T1000 (cell line): ENCODE results near the gene TRIM3.
"Not testable (repeated sequence)": the region's sequence is repeated elsewhere in the genome, so short reads cannot be mapped to it uniquely, and the experiment has no call there.

ENCODE experiments used
- DNase-seq: peaks from one replicate; lab custom pipeline; 2025; ENCODE audit warnings: mixed read lengths; lab: John Stamatoyannopoulos, UW

Gene TRIM3

DNA sequence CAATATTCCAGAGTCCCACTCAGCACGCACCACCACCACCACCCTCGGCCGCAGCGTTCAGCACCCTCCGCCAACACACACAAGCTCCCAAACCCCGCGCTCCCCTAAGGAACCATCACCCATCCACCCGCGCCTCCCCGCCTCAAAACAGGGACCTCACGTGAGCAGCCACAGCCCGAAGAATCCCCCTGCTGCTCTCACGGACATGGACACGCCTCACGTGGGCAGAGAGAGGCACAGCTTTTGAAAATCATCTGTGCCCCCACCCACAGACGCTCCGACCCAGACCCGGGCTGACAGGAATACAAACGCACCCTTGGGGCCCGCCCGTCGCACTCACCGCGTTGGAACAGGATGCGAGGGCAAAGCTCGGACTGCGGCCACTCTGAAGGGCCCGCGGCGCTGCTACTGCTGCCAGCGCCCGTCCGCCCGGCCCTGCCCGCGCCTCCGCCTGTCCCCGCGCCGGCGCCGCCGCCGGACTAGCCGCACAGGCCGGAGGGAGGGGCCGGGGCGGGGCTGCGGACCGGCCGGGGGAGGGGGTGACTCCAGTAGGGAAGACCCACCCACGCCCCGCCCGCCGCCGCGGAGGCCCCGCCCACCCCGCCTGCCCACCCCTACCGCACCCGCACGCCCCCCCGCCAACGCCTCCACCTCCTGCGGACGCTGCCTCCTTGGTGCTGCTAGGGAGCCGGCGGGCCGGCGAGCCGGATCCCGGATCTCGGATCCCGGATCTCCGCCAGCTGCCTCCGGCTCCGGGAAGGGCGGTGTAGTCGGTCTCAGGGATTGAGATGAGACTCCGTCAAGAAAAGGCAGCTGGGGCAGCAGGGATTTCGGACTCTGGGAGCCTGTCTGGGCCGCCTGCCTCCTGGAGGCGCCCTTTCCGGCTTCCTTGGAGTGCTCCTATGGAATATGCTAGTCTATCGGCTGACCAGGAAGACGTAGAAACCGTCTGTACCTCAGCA, at the start of gene TRIM3:
TSS of gene TRIM3 (minus strand) at position 491 of the 962 bp plus-strand sequence. CDS start 8,246 bp downstream, outside the sequence.
- peak; percentile 78 for DNase-seq

DNA sequence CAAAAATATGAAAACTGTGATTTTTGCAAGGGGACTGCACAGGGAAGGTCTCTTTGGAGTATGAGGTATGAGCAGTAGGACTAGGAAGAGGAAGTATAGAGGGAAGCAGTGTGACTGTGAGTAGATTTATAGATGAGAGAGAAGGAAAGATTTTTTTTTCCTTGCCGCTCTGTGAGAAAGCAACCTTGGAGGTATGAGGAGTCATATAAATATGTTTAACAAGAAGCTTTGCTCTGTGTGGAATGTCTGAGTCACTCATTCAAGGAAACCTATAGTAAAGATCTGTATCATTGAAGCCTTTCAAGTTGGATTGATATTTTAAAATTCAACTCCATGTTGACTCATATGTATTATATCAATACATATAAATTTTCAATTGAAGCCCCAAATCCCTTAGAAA, 49.5 kb upstream of the TRIM3 start:
- no peak for DNase-seq

DNA sequence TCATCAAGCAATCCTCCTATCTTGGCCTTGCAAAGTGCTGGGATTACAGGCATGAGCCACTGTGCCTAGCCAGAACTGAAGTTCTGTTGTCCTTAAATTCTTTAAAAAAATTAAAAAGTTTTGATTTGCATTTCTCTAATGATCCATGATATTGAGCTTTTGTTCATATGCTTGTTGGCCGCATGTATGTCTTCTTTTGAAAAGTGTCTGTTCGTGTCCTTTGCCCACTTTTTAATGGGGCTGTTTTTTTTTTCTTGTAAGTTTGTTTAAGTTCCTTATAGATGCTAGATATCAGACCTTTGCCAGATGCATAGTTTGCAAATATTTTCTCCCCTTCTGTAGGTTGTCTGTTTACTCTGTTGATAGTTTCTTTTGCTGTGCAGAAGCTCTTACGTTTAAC, 48.2 kb upstream of the TRIM3 start:
- DNase-seq = not testable (repeated sequence)

DNA sequence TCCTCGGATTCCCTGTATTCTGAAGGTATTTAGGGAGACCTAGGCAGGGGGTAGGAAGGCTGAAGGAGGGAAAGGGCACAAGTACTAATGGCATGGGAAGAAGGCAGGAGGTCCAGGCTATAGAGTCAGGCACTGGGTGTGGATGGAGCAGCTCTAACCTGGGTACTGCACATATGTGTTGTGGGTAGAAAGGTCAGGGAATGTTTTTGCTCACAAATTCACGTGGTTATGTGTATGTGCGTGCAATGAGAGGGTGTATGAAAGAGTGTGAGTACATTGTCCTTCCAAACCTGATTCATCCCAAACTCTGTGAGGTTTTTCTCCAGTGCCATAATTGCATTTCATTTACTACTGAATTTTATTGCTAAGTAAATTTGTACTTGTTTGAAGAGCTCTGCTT, 46.5 kb upstream of the TRIM3 start:
- no peak for DNase-seq

DNA sequence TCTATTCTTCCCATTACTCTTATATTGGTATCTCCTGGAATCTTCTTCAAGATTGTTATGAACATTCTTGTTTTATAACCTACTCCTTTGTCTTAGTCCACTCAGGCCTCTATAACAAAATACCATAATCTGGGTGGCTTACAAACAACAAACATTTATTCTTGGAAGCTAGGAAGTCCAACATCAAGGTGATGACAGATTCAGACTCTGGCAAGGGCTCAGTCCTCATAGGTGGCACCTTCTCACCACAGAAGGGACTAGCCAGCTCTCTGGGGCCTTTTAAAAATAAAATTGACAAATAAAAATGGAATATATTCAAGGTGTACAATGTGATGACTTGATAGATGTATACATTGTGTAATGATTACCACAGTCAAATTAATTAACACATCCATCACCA, 43.1 kb upstream of the TRIM3 start:
- no peak for DNase-seq

DNA sequence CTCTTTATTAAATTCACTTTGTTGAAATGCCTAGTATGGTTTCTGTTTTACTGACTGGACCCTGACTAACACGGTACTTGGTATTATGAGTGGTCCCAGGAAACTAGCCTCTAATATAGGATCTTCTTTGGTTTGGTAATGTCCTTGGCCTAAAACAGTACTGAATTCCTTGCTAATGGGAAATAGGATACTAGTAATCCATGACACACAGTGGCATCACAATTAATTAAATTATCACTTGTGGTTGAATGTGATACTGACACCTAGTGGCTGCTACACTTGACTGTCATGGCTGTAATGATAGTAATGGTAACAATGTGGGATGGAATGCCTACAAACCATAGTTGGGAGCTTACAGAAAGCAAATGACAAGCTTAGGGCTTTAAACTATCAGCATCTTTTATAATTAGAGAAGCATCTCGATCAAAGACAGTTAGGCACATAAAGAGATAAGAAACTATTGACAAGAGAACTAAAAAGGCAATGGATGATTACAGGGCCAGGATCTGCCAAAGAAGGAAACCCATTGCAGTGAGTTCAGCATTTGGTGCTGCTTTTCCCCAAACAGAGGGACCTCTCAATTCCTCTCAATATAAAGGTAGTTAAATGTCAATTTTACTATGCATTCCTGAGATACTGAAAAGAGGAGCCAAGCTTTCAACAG, 32.0 kb upstream of the TRIM3 start:
- DNase-seq = no peak

DNA sequence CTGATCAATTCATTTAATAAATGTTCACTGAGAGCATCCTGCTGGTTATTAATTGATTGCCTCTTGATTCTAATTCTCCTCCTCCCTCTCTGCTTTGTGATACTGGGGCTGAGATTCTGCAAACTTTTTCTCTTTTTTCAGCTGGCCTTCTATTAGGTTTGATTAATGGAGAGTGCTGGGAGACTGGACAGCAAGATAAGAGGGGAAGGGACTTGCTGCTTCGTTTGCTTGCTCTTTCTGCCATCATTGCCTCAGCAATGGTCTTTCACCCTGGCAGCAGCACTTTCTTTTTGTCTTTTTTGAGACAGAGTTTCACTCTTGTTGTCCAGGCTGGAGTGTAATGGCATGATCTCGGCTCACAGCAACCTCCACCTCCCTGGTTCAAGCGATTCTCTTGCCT, 30.4 kb upstream of the TRIM3 start:
- DNase-seq = no peak

DNA sequence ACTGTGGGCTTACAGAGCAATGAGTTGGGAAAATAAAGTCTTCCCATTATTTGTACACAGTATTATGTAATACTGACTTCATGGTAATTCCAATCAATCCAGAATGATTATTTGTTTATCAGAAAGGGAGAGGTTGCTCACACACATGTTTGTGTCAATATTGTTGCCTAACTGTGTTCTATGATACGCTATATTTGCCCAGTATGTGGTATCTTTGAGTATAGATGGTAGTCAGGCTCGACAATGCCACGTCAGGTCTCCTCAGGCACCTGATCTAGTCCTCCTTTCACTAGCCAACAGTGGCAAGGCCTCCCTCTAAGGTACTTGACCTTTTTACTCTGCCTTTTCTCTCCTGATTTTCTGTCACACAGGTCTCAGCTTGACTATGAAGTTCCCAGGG, 28.6 kb upstream of the TRIM3 start:
- no peak for DNase-seq

DNA sequence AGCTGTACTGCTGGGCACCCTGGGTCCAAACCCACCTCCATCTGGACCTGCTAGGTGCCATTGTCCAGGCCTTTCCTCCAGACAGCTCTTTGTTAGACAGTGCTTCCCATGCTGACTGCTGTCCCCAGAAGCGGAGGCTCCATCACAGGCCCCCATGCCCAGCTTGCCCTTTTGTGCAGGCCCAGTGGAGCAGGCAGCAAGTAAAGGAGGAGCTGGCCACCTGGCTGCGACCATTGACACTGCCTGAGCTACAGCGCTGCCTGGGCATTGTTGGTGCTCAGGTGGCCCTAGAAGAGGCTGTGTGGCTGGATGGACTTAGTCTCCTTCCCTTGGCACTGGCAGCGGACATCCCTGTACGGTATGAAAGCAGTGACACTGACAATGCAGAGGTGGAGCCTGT, 24.8 kb upstream of the TRIM3 start:
- DNase-seq = no peak

DNA sequence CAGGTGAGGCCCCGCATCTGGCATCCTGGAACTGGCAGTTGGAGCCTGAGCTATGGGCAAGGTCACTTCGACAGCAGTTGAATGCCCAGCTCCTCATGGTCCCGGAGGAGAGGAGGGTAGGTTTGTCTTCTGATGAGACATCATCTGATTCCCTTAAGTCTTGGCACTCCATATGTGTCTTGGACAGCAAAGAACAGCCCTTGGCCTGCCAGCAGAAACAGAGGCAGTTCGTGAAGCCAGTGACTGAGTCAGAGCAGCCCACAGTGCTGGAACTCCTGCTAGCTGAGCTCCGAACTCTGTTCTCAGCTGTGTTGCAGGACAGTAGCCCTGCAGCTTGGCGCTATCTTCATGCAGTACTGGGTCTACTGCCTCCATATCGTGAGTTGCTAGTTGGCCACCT, 24.4 kb upstream of the TRIM3 start:
- DNase-seq = no peak

DNA sequence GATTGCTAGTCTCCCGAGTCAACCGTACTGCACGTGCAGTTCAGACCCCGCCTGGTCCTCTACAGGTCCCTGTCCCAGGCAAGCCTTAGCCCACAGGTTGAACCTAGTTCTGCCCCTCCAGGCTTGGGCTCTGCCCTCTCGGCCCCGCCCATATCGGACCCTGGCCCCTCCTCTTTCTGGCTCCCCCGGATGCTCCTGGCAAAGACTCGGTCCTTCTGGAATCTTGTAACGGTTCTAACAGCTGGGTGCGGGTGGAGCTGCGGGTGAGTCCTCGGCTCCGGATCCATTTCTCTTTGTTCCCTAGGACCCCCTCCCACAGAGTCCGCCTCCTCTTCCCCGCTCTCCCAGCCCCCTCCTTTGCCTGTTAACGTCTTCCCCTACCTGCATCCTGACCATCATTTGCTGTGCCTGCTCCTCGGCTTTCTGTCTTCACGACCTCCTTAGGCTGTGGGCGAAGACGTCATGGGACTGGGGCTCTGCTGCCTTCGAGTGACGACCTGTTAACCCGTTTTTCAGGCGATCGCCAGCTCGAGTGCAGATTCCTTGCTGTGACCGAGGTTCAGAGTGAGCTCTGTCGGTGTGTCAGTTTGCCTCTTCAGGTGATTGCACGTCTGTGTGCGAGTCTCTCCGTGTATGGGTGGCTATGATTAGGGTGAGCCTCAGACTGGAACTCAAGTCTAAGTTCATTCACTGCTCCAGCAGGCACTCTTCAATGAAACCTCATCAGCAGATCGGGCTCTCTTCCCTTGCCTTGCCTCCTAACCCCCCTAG, 23.5 kb upstream of the TRIM3 start, which contains the start of gene DNHD1:
TSS of gene DNHD1 (plus strand) at position 212 of the 771 bp plus-strand sequence. CDS start 936 bp downstream, outside the sequence.
- no peak for DNase-seq

DNA sequence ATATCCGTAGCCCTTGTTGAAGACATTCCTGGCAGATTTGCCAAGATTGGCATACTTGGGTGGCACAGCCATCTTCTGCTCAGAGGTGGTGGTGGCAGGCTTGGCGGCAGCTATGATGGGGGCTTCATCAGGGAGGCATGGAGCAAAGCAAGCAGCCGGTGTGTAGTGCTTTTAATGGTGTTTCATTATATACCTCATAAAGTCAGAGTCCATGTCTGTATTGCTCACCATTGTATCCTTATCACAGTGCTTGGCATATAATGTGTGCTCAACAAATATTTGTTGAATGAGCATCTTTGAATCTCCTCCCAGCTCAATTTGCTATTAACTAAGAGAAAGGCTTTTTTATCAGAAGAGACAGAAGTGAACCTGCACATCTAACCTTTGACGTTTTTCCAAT, 15.6 kb upstream of the TRIM3 start:
- no peak for DNase-seq

DNA sequence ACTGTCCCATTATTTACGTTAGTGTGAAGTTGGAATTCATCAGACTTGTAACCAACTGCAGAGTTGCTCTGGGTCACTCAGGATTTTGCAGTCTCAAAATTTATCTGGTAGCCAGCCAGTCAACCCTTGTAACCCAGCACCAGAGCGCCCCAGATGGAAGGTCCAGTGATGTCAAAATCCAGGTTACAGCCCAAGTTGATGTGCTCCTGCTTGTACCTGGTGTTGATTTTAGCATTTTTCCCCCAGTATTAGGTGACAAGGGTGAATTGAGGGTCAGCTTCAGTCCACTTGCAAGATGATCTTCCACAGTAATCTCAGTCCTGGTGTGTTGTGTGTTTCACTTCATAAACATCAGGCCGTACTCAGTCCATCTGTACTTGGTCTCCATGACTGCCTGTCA, 15.1 kb upstream of the TRIM3 start:
- no peak for DNase-seq

DNA sequence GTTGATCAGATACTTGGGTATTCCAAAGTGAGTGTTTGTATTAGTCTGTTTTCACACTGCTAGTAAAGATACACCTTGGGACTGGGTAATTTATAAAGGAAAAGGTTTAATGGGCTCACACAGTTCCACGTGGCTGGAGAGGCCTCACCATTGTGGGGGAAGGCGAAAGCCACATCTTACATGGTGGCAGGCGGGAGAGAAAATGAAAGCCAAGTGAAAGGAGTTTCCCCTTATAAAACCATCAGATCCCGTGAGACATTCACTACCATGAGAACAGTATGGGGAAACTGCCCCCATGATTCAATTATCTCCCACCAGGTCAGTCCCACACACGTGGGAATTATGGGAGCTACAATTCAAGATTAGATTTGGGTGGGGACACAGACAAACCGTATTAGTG, 14.6 kb upstream of the TRIM3 start:
- DNase-seq = no peak

DNA sequence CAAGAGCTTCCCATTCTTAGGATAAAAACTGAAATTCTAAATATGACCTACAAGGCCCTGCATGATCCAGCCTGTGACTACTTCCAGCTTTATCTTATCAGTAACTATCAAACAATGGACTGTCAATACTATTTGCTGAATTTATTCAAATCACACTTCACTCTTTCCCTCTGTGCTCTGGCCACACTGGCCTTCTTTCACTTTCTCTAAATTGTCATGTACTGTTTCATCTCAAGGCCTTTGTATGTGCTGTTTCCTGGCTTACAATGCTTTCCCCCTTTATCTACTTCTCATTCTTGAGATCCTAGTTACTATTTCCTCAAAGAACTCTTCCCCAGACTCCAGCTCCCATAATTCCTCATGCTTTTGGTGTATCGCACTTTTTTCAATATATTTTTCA, 13.2 kb upstream of the TRIM3 start:
- no peak for DNase-seq

DNA sequence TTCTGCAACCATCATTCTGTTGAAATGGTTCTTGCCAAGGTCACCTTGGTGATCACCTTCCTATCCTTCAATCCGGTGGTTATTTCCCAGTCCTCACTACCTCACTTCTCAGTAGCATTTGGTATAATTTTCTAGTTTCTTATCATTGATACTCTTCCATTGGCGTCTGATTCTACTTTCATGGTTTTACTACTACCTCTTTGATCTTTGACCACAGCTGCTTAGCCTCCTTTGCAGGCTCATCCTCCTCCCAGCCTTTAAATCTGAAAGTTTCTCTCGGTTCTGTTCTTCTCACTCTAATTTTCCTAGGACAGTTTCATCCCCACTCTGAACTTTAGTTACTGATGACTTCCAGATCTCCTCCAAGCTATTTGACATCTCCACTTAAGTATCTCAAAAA, 12.5 kb upstream of the TRIM3 start:
- DNase-seq = no peak

DNA sequence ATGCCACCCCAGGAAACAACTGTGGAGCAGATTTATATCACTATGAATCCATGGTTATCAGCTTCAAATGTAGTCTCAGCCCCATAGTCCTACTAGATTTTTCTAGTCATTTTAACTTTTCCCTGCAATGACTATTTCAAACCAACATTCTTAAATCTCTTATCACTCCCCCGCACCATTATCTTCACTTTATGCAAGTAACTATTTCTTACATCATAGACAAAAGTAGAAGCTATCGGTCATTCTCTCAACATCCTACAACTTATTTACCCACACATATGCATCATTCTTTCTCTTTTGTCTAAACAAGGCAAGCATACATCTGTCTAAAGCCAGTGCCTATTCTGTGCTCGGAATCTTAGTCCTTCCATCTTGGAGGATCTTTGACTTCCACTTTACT, 11.9 kb upstream of the TRIM3 start:
- no peak for DNase-seq

DNA sequence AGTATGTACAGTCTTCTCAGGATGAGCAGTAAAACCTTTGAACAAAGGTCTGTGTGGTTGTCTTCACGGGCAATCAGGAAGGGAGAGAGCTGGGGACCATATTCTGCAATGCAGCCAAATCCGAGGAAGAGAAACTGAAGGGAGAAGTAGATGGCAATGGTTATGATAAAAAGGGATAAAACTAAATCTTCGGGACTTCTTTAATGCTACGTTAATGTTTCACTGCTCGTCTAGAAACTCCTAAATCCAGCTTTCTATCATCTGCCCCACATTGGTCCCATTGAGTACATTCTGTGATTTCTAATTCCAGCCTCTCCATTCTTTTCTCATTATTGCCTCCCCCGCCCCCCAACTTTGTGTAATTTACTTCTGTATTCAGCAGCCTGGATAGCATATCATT, 9.3 kb upstream of the TRIM3 start:
- no peak for DNase-seq

DNA sequence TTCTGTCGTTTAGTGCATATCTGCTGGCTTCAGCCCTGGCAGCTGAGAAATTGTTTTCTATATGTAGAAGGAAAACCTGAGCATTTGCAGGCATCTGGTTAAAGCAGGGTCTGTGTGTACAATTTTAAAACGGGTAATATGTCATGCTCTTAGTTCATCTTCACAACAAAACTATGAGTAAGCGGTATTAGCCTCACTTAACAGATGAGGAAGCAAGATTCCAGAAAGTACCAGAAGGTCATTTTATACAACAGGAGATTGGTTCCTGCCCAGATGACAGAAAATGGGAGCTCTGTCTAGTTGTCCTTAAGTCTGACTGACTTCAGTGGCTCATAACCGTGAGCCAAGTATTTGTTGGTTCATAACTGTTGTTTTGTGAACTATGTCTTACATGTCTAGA, 8.7 kb upstream of the TRIM3 start:
- no peak for DNase-seq

DNA sequence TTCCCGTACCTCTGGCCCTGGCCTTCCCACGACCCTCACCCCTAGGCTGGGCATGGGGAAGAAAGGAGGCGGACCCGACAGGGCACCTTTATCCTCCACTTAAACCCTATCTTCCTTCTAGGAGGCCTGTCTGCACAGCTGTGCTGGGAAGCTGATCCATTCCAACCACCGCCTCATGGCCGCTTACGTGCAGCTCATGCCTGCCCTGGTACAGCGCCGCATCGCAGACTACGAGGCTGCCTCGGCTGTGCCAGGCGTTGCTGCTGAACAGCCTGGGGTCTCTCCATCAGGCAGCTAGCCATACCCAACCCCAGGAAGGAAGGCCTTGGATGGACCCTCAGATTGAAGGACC, 8.2 kb upstream of the TRIM3 start:
- no peak for DNase-seq

DNA sequence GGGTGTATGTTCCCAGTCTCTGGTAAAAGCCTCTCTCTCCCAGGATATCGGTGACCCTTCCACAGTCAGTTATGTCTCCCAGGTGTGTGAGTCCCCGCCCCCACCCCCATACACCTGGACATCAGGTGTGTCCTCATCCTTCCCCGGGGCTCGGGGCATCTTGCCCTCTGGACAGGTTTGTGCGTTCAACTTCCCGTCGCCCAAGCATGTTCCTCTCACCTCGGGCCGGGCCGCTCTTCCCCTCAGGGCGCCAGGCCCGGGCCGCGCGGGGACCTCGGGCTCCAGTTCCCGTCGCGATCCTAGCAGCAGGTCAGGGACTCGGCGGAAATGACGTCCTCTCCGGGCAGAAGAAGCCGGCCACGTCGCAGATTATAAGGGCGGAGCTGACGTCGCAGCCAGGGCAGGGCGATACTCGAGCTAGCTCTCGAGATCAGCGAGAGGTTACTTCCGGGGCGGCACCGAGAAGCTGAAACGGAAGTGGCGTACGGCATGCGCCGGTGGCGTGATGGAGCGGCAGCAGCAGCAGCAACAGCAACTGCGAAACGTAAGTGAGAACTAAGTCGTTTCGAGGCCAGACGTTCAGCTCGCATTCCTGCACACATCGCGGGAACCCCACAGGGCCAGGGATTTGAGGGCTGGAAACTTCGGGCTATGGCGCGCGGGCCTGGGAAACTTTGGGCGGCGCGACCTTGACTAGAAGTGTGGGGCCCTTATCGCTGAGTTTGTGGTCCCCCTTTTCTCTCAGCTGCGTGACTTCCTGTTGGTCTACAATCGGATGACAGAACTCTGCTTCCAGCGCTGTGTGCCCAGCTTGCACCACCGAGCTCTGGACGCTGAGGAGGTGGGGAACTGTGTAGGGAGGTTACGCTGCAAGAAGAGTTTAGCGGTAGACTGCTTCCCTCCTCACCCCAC, 7.5 kb upstream of the TRIM3 start, which contains the start of the genes ARFIP2 and TIMM10B:
TSS of gene ARFIP2 (minus strand) at position 320 of the 912 bp plus-strand sequence. CDS start 910 bp downstream, outside the sequence.
TSS of gene TIMM10B (plus strand) at position 490 of the 912 bp plus-strand sequence. CDS start at position 506, 16 bp downstream.
- peak; percentile 85 for DNase-seq
